ENCODE data around the gene DRC7. TPM values are rescaled to one million over a fixed set of nuclear protein-coding genes. Genes with fewer than 3 reads are reported as not detected.
A peak's percentile ranks its signal among the peaks of the same experiment; 100 is the strongest.

Gene DRC7
- total and polyA plus RNA-seq, 9 of the 15 experiments (the other 6 are each of a cell fraction or from before 2014, with no cell fraction given) = 0.04 to 0.33 (median 0.12) TPM; not detected in 3

- TF ChIP-seq PML (IDR thresholded peaks at IDR 0.05; ENCODE audit: low read length) (peak; percentile 80), MAFG (tag; conservative IDR thresholded peaks at IDR 0.05) (peak; percentile 84), POLR2AphosphoS5 (IDR thresholded peaks at IDR 0.05; ENCODE audit: control insufficient read depth, insufficient read depth, low read depth, low read length) (peak; percentile 69), GTF2B (IDR thresholded peaks at IDR 0.05; ENCODE audit: extremely low read depth, insufficient read length) (peak; percentile 38), CHD2 (IDR thresholded peaks at IDR 0.05; ENCODE audit: low read depth, low read length) (peak; percentile 84), YY1 (IDR thresholded peaks at IDR 0.05; ENCODE audit: borderline replicate concordance in 1 of 3, control insufficient read depth in 1 of 3, extremely low read depth in 1 of 3, insufficient read depth in 3 of 3, insufficient read length in 1 of 3, insufficient replicate concordance in 2 of 3, low read depth in 1 of 3, low read length in 2 of 3) (peak; percentile 95 to 99 (median 99)), ZNF584 (CRISPR knock-in tag; IDR thresholded peaks at IDR 0.05; ENCODE audit: low read depth) (peak; percentile 76; the same call in 1 of the 2 replicates), E2F8 (IDR thresholded peaks at IDR 0.05; ENCODE audit: low read depth, partially characterized antibody) (peak; percentile 73), ZNF224 (CRISPR knock-in tag; IDR thresholded peaks at IDR 0.05) (no peak), MLLT1 (IDR thresholded peaks at IDR 0.05) (peak in 1 of 2 experiments; percentile 99; a peak in 2 of 4 replicates), ATF1 (CRISPR knock-in tag; IDR thresholded peaks at IDR 0.05) (no peak), ATF1 (tag; IDR thresholded peaks at IDR 0.05) (peak; percentile 84), ZNF639 (CRISPR knock-in tag; conservative IDR thresholded peaks at IDR 0.05 in 1 of 2, IDR thresholded peaks at IDR 0.05 in 1 of 2) (0 out of 4 replicates have a peak, but pooled peaks of 1 of the 2 experiments have one; percentile 41), MAFK (IDR thresholded peaks at IDR 0.05; ENCODE audit: low read length) (peak; percentile 77), RBM14 (IDR thresholded peaks at IDR 0.05; ENCODE audit: borderline replicate concordance, insufficient read depth, low read depth, low read length) (no peak), ZBTB1 (CRISPR knock-in tag; IDR thresholded peaks at IDR 0.05; ENCODE audit: borderline replicate concordance, low read depth) (peak; percentile 33; the same call in 1 of the 2 replicates), MTA3 (IDR thresholded peaks at IDR 0.05; ENCODE audit: borderline replicate concordance) (peak; percentile 75; the same call in 1 of the 2 replicates)
Measured at GRCh38 chr16:57734925-57735754, 40.5 kb downstream of the DRC7 start (continued).
